ENCODE data around the gene SLC4A9.
"Not testable (repeated sequence)": the region's sequence is repeated elsewhere in the genome, so short reads cannot be mapped to it uniquely, and the experiment has no call there.

Gene SLC4A9

DNA sequence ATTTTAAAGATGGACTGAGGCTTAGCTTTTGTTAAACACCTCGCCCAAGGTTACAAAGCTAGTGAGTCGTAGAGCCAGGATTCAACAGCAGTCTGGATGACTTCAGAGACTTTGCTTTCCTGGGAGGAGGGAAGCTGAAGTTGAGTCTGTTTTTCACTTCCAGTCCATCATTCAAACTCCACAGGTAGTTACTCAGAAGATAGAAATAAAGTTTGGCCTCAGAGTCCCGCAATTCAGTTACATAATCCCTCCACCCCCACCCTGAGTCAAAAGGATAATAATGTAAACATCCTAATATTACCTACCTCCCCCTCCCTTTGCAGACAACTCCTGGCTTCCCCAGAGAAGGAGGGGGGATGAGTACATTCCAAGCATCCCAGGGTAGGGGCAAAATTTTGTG is 21.7 kb upstream of the SLC4A9 start:
- no peak for DNase-seq (ENCODE audit: low read depth, low spot score)

DNA sequence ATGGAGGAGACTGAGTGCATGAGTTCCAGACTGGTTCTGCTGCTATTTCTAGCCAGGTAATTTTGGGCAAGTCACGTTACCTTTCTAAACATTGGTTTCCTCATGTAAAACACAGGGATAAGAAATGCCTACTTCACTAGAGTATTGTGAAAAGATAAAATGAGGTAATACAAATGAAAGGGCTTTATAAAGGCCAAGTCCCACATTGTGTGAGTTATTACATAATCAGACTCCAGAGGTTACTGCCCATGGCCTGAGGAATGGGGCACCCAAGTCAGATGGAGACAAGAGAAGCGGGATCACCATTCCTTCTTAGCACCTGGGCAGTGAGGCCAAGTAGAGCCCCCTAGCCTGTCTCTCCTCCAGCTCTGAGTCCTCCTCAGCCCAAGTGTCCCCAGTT is 21.1 kb upstream of the SLC4A9 start:
- DNase-seq (ENCODE audit: low read depth, low spot score) = no peak

DNA sequence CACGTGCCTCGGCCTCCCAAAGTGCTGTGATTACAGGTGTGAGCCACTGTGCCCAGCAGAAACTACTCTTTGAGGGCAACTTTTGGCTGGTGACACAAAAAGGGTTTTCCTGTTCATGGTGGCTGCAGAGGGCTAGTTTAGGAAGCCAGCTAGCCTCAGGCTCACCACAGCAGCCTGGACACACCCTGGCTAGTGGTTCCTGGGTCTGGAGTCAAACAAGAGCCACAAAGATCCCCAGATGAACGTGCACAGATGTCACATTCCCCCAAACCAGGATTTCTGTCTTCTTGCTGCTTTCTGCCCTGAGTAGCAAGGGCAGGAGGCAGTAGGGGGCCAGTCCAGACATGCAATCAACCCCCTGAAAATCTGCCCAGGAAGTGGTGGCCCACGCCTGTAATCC is 20.4 kb upstream of the SLC4A9 start:
- DNase-seq (ENCODE audit: low read depth, low spot score) = no peak

DNA sequence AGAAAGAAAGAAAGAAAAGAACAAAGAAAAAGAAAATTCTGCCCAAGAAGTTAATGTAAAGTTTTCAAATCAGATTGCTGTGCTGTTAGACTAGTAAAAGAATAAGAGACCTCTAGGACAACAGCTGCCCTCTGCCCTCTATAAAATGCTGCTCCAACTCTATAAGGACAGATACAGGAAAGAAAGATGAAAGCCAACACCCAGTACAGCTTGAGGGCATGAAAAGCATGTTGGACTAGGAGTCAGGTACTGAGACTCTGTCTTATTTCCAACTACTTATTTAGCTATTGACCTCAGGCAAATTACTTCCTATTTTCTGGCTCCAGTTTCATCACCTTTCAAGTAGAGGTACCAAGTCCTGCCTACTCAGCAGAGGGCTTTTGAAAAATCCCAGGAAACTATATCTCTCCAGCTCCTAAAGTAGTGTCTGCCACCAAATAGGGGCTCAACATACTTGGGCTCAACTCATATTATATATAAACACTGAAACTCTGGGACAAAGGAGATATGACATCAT is 19.3 kb upstream of the SLC4A9 start:
- DNase-seq (ENCODE audit: low read depth, low spot score) = no peak

DNA sequence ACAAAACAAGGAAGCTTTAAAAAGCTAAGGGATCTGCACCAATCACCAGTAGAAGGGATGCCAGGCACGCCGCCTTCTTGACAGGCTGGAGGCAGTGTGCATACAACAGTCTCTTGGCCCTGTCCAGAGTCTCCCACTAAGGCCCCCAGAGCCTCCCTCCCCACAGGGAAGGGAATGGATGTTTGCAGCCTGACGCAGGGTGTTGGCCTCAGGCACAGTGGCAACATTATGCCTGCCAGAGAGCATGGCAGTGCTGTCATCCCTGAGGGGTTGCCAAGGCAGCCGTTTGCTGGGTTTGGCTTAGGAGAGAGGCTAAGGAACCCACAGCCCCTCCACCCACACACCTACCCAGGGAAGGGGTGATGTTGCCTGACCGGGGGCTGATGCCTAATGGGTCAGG is 18.4 kb upstream of the SLC4A9 start:
- no peak for DNase-seq (ENCODE audit: low read depth, low spot score)

DNA sequence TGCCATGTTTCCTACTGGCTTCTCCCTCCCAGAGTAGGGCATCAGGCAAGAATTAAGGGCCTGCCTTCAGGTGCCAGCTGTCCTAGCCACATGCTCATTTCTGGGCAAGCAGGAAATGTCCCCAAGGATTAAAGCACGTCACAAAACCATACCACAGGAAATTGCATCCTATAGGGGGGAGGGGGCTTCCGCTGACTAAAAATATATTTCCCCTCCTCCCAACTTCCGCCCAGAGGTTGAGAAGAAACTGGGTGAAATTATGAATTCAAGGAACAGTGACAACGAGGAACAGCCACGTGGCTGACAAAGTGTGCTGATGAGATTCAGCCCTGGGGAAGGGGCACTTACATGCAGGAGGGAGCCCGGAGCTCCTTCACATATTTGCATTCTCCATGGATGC is 17.7 kb upstream of the SLC4A9 start:
- DNase-seq (ENCODE audit: low read depth, low spot score) = no peak

DNA sequence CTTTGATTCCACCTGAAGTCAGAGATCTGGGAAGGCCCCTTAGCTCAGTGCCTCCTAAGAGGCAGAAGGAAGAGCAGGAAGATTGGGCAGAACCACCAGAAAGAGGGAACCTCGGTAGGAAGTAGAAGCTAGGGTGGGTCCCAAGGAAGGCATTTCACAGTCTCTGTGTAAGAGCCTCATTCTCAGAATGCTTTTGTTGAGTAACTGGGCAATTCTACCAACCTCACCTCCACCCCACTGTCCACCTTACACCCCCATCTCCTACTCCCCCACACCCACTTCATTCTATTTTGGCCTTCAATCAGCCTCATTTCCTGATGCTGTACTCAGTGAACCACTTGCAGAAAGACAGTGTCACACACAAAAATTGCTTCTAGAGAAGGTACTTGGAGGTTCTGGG is 17.1 kb upstream of the SLC4A9 start:
- no peak for DNase-seq (ENCODE audit: low read depth, low spot score)

DNA sequence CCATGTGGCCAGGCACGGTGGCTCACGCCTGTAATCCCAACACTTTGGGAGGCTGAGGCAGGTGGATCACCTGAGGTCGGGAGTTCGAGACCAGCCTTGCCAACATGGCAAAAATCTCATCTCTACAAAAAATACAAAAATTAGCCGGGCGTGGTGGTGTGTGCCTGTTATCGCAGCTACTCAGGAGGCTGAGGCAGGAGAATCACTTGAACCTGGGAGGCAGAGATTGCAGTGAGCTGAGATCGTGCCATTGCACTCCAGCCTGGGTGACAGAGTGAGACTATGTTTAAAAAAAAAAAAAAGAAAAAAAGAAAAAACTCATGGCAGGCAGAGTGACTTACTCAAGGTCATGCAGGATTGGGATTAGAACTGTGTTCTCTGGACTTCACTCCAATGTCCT is 16.1 kb upstream of the SLC4A9 start:
- not testable (repeated sequence) for DNase-seq (ENCODE audit: low read depth, low spot score)

DNA sequence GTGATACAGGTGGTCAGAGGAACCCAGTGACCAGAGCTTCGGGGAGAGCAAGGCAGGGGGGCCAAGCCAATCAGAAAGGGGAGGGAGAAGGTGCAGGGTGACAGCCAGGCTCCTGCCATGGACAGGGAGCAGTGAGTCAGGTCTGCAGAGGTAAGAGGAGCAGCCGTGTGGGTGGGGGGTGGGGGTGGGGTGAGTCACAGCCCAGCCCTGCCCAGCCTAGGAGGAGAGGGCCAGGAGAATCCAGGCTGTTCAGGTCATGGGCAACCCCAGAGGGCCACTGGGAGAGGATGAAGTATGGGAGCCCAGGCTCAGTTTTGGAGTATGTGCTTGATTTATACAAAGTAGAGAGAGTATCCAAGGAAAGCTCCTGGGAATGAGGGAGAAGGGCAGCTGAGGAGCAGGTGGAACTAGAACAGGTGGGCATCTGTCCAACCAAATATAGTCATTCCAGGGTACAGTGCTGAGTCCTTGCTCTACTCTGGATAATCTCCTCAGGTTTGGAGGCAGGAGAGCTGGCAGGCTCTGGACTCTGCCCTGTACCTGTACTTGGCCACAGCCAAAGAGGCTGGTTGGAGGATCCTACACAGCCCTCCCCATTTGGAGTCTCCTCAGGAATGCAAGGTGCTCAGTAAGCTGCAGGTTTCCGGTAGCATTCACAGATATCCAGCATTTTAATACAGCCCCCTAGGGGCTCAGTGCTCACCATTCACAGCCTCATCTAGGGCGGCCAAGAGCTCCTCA is 15.1 kb upstream of the SLC4A9 start:
- DNase-seq (ENCODE audit: low read depth, low spot score) = peak; percentile 30

DNA sequence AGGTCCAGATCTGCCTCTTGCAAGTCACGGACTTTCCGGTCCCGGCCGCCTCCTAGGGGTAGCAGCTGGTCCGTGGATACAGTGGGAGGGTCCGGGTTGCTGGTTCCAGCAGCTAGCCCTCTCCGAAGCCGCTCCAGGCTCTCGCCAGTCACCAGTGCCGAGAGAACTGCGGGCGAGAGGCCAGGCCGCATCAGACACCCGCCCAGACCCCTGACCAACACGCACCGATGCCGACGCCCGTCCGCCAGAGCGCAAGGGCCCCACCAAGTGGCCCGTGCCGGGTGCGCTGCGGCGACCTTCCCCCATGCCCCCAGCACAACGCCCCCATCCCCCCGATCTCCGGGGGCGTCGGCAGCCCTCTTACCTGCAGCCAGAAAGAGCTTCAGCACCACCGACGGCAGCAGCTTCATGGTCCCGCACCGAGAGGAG is 14.1 kb upstream of the SLC4A9 start:
- peak; percentile 69 for DNase-seq (ENCODE audit: low read depth, low spot score)

DNA sequence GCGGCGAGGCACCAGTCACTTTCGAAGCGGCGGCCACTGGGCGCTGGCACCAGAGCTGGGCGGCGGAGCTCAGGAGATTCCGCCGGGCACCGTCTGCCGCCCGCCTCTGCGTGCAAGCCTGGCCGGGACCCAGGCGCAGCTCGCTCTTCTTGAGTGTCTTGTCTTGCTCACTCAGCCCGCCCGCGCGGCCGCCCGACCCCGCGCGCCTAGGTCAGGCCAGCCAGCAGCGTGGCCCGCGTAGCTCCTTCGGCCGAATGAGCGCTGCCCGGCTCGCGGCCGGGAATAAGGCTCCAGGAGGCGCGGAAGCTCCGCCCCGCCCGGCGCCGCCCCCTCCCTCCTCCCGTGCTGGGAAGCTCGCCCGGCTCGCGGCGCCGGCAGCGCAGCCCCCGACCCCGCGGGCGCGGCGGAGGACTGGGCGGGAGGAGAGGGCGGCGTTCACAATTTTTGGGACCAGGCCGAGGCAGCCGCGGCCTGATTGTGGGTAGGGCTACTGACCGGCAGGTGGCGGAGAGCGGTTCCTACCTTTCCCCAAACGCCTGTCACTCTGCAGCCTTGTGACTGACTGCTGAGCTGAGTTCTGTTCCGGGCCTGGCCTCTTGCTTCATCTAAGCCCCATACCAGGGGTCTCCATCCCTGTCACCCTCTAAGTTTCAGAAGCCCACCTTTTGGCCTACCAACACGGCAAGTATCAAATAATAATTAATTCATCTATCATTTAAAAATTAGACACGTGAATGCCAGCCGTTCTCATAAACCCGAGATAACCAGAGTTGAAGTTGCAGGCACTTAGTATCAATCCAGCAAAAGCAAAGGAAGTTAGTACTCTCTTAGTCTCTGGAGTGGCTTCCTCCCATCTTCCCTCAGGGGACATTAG is 13.4 kb upstream of the SLC4A9 start, which contains the start of gene HBEGF:
TSS of gene HBEGF (minus strand) at position 256 of the 874 bp plus-strand sequence. CDS start 275 bp downstream, outside the sequence.
- peak; percentile 97 for DNase-seq (ENCODE audit: low read depth, low spot score)

DNA sequence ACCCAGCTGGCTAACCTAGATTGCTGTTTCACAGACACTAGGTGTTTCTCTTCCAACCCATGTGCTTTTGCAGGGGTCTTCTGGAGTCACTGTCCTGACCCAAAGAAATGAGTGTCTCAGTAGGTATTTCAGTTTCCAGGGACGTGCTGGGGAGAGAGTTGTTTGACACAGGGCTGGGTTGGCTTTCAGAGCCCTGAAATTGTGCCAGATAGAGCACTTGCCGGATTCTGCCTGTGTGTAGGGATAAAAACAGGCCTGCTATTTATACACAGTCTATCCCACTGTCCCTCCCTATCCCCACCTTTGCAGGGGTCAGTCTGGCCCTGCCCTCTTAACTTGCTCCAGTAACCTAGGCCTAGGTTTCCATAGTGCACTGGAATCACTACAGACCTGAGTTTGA is 12.6 kb upstream of the SLC4A9 start:
- no peak for DNase-seq (ENCODE audit: low read depth, low spot score)

DNA sequence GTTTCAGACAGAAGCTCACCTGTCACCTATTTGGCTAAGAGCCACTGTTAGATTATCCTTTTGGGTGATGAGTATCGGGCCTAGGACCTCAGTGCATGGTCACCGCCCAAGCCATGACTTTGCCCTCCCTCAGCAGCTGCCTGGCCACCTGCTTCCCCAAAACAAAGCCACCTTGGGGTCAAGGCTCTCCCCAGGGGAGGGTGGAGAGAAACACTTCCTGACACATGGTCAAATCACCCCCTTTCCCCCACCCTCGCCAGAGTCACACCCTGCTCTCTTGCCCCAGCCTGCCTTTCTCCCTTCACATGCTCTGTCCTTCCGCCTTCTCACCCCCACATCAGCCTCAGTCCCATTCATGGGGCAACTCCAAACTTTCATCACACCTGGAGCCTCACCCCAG is 11.9 kb upstream of the SLC4A9 start:
- no peak for DNase-seq (ENCODE audit: low read depth, low spot score)

DNA sequence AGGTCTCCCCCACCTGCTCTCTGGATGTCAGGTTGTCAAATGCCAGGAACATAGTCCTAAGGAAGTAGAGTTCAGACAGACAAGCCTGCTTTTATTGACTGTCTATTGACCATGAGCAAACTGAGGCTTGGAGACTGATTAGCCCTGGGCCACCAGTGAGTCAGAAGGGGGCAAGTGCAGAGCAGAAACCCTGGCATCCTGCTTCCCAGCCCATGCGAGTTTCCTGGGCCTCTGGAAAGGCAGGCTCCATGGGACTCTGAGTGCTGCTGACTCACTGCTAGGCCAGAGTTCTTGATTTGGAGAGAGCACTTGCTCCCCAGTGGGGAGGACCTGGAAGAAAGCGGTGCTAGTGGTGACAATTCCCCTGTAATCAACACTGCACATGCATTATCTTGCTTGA is 10.8 kb upstream of the SLC4A9 start:
- no peak for DNase-seq (ENCODE audit: low read depth, low spot score)

DNA sequence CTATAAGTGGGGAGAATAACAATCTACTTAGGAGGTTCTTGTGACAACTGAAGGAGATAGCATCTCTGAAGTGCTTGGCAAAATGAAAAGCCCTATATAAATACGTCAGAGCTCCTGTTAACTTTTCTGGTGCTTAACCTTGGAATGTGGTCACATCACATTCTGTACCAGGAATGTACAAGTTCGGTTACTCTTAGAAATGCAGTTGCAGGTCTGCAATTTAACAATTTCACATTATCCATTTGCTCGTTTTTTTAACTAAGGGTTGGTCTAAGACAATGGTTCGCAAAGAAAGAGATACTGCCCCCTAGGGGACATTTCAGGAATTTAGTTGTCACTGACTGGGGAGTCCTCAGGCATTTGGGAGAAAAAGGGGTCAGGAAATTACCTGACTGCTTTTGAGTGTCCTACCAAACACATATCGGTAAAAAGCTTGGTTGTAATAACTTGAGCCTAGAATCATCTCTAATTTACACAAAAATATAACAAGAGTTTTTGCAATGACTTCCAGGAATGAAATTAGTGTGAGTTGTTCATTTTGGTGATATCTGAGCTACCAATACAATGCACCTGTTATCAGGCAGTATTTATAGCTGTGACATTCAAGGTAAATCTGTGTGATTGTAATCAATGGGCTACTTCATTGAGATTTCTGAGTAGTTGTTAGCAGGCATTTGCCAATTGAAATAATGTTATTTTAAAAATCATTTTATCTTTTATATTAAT is 8.2 kb upstream of the SLC4A9 start:
- DNase-seq (ENCODE audit: low read depth, low spot score) = peak; percentile 62

DNA sequence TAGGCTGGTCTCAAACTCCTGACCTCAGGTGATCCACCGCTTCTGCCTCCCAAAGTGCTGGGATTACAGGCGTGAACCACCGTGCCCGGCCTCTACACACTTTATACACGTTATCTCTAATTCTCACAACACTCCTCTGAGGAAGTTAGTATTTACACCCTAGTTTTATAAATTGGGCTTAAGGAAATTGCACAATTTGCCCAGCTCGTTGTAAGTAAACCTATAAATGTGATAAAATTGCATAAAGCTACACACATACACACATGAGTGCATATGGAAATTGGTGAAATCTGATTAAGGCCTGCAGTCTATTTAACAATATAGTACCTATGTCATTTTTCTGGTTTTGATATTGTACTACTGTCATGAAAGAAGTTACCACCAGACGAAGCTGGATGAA is 4.4 kb upstream of the SLC4A9 start:
- DNase-seq (ENCODE audit: low read depth, low spot score) = no peak

DNA sequence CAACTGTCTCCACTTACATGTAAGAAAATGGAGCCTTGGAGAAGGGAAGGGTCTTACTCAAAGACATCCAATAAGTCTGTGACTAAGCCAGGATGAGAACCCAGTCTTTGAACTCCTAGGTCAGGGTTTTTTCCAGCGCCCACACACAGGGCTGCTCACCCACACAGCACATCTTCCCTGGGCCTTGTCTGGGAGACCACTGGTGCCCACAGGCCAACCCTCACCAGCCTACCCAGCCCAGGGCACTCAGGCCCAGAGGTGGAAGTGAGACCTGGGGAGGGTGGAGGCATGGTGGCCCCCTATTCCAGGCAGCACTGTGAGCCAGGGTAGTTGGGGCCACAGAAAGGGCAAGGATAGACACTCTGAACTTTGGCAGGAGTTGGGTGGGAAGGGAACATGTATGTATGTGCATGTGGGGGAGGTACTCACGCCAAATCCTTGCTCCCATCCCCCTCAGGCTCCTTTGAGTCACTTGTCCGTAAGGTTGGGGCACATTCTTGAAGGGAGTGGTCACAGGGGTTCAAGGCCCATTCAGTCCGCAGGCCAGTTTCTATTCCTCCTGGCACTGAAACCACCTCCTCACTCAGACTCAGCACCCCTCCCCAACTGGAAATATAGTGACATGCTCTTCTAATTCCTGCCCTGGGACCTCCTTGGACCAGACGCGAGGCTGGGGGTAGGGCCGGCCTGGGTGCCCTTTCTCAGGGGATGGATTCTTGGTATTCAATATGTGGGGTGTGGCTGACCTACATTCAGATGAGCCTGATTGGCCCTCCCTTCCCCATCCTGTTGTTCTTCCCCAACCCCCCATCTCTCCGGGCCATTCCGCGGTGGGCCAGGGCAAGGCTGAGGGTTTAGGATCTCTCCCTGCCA is 2.9 kb upstream of the SLC4A9 start:
- no peak for DNase-seq (ENCODE audit: low read depth, low spot score)

DNA sequence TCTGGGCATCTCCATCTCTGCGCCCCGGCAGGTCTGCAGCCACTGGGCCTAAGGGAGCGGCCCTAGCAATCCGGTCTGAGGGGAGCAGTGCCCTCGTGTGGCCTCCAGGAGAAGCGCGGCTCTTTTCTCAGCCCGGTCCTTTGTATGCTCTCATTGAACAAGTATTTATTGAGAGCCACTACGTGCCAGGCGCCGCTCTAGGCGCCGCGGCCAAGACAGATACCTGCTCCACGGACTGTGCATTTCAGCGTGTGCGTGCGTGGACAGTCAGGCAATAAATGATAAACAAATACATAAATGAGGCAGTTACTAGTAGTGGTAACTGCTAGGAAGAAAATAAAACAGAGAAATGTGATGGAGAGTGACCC is 2.3 kb upstream of the SLC4A9 start:
- peak; percentile 95 for DNase-seq (ENCODE audit: low read depth, low spot score)

DNA sequence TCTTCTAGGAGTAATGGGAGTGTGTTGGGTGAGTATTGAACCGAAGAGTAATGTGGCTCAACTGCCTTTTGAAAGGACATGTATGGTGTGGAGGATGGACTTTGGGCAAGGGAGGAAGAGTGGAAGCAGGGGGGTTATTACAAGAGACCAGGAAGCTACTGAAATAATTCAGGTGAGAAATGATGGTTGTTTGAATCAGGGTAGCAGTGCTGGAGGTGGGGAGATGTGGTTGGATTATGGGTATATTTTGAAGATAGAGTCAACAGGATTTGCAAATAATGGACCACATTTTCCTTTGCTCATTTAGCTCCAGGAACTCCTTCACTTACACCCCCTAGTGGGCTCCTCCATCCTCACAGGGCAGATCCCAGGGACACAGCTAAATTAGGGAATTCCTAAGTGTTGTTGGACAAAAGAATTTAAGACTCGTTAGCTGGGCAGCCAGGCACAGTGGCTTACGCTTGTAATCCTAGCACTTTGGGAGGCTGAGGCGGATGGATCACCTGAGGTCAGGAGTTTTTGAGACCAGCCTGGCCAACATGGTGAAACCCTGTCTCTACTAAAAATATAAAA is 1.2 kb upstream of the SLC4A9 start:
- peak; percentile 77 for DNase-seq (ENCODE audit: low read depth, low spot score)

DNA sequence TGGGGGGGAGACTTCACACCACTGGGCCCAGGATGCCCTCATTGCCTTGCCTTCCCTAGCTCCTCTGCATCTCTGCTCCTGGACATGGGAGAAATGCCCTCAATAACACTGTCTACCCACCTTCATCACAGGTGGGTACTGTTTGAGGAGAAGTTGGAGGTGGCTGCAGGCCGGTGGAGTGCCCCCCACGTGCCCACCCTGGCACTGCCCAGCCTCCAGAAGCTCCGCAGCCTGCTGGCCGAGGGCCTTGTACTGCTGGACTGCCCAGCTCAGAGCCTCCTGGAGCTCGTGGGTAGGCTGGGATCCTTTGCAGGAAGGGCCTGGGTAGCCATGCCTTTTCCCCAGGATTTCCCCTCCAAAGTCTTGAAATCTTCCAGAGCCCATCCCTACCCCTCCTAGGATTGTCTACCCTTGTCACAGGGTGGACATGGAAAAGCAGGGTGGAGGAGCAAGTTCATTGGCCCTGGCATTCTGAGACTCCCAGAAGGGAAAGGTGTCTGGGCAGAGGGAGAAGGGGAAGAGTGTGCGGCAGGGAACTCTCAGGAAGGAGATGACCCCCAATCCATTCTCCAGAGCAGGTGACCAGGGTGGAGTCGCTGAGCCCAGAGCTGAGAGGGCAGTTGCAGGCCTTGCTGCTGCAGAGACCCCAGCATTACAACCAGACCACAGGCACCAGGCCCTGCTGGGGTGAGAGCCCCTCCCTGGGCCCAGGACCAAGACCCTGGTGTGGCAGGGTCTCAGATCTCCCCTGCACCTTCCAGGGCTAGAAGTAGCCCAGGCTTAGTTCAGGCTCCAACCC is 886 bp downstream of the SLC4A9 start:
- DNase-seq (ENCODE audit: low read depth, low spot score) = no peak

Data from ELF-1 (cell line).